Endothelial cell of umbilical vein (primary cell): ENCODE data around the gene DRICH1. TPM values are rescaled to one million over a fixed set of nuclear protein-coding genes. Genes with fewer than 3 reads are reported as not detected.
"Not testable (repeated sequence)": the region's sequence is repeated elsewhere in the genome, so short reads cannot be mapped to it uniquely, and the experiment has no call there.

Source experiments
- BruUV-seq: library from RNA; stranded (reverse); fragments of 400-500 nt; replicated peaks from 2 replicates; lab custom pipeline; 2021; lab: Mats Ljungman, UMichigan
- CTCF ChIA-PET: fragments of 300-600, 350-600 bp; sonication (Branson Sonifier 250); formaldehyde crosslinking; loops from one replicate; lab custom pipeline; 2021; ENCODE audit warnings: antibody characterized with exemption, inconsistent platforms; lab: Charles Lee
- POLR2A ChIA-PET: fragments of 300-600, 350-600 bp; sonication (Branson Sonifier 250); formaldehyde crosslinking; loops from one replicate; lab custom pipeline; 2021; ENCODE audit warnings: antibody characterized with exemption, inconsistent platforms; lab: Charles Lee
- DNase-seq: peaks from one replicate; pipeline ENCODE4 v3.0.0-alpha.2; 2011; ENCODE audit warnings: low read depth, low spot score
- FAIRE-seq: peaks from 2 replicates; lab custom pipeline; 2011; peaks lifted over from hg19 to GRCh38; lab: Jason Lieb, UNC
- H2AFZ ChIP-seq: 2 replicates; pipeline ENCODE4 v1.6.0; 2012; ENCODE audit warnings: low read depth, low read length, control low read depth, inconsistent platforms
- H3K27ac ChIP-seq: 2 replicates; pipeline ENCODE4 v1.5.1; 2011; ENCODE audit warnings: low read depth, mild to moderate bottlenecking, control low read depth, low read length, moderate library complexity; ENCODE audit not compliant: insufficient read depth
- H3K27me3 ChIP-seq, 2 experiments: 2 replicates each; pipeline versions ENCODE4 v1.6.0 to v1.6.1; 2011; ENCODE audit warnings: low read length in 2 of 2, mixed read lengths in 1 of 2; ENCODE audit not compliant: control insufficient read depth in 2 of 2, insufficient read depth in 2 of 2
- H3K36me3 ChIP-seq, 2 experiments: 2 replicates in 1 of 2; 3 replicates in 1 of 2; pipeline ENCODE4 v1.5.1; 2011; ENCODE audit warnings: low read length in 2 of 2, mild to moderate bottlenecking in 1 of 2, moderate library complexity in 1 of 2; ENCODE audit not compliant: control insufficient read depth in 2 of 2, insufficient read depth in 2 of 2; ENCODE audit errors: extremely low read depth in 1 of 2
- H3K4me1 ChIP-seq: 3 replicates; pipeline ENCODE4 v1.5.1; 2011; ENCODE audit warnings: mild to moderate bottlenecking, low read length; ENCODE audit not compliant: control insufficient read depth, insufficient read depth; ENCODE audit errors: extremely low read depth
- H3K4me2 ChIP-seq: 2 replicates; pipeline ENCODE4 v1.6.1; 2011; ENCODE audit warnings: low read length, control low read depth, mixed read lengths; ENCODE audit not compliant: insufficient read depth
- H3K4me3 ChIP-seq, 3 experiments: fragments of 200-600 bp in 1 of 3; sonication (generic), shearing (Covaris generic) in 1 of 3; replicated peaks in 1 of 3; 2 replicates each; pipeline ENCODE4 v1.5.1; 2011 to 2016; ENCODE audit warnings: control low read depth in 3 of 3, low read length in 3 of 3, mild to moderate bottlenecking in 2 of 3, inconsistent platforms in 1 of 3, low read depth in 1 of 3, moderate library complexity in 1 of 3; ENCODE audit not compliant: insufficient read depth in 1 of 3
- H3K79me2 ChIP-seq: 2 replicates; pipeline ENCODE4 v1.6.0; 2012; ENCODE audit warnings: low read length, inconsistent platforms; ENCODE audit not compliant: control insufficient read depth, insufficient read depth
- H3K9ac ChIP-seq: replicated peaks from 2 replicates; pipeline ENCODE3; 2011; ENCODE audit warnings: low read length, control low read depth; ENCODE audit not compliant: insufficient read depth; ENCODE audit errors: extremely low read depth
- H3K9me1 ChIP-seq: replicated peaks from 3 replicates; pipeline ENCODE4 v1.6.0; 2011; ENCODE audit warnings: mild to moderate bottlenecking, low read length; ENCODE audit not compliant: control insufficient read depth, insufficient read depth; ENCODE audit errors: extremely low read depth
- H3K9me3 ChIP-seq: replicated peaks from 2 replicates; pipeline ENCODE4 v1.5.1; 2012; ENCODE audit warnings: low read length, inconsistent platforms; ENCODE audit not compliant: control insufficient read depth, insufficient read depth
- H4K20me1 ChIP-seq: replicated peaks from 2 replicates; pipeline ENCODE3; 2011; ENCODE audit warnings: mild to moderate bottlenecking, low read length; ENCODE audit not compliant: control insufficient read depth, insufficient read depth; ENCODE audit errors: extremely low read depth
- dilution Hi-C: fragments of 300-500 bp; cut with MboI; formaldehyde crosslinking; loops from one replicate; pipeline ENCODE4 v1.15.0; 2019; ENCODE audit warnings: low sequenced_read_pairs; ENCODE audit not compliant: extremely low pct_ligation_motif_present
- intact Hi-C: fragments of 100-400 bp; cut with micrococcal nuclease; formaldehyde crosslinking; loops from one replicate; pipeline ENCODE4 v1.10.0; 2022
- polyA plus RNA-seq, 4 experiments: library from polyadenylated mRNA; depleted of rRNA in 3 of 4; stranded (reverse) in 3 of 4; unstranded in 1 of 4; fragments of >200 nt; gene quantifications; 2 replicates each; pipeline versions ENCODE4 v1.2.1 to v1.2.3, GENCODE V29; 2011 to 2012; ENCODE audit warnings: missing spikeins in 1 of 4
- total RNA-seq: library from RNA; stranded (reverse); gene quantifications from 2 replicates; pipeline ENCODE4 v1.2.3, GENCODE V29; 2021
- TF ChIP-seq, protein P1 (sequence below), 2 donors: IDR thresholded peaks; 1 replicate in 1 of 2; 2 replicates in 1 of 2; pipeline ENCODE4 v1.5.1; 2011; ENCODE audit warnings: low read length in 2 of 2, mild to moderate bottlenecking in 2 of 2, moderate library complexity in 2 of 2, control low read depth in 1 of 2, inconsistent platforms in 1 of 2, low read depth in 1 of 2; ENCODE audit not compliant: insufficient read depth in 1 of 2; ENCODE audit errors: extremely low read depth in 1 of 2

Gene DRICH1
- total and polyA plus RNA-seq, 2 donors (not counting 3 experiments of a cell fraction or from before 2014, with no cell fraction given) = 0.25 TPM; not detected in 1

DNA sequence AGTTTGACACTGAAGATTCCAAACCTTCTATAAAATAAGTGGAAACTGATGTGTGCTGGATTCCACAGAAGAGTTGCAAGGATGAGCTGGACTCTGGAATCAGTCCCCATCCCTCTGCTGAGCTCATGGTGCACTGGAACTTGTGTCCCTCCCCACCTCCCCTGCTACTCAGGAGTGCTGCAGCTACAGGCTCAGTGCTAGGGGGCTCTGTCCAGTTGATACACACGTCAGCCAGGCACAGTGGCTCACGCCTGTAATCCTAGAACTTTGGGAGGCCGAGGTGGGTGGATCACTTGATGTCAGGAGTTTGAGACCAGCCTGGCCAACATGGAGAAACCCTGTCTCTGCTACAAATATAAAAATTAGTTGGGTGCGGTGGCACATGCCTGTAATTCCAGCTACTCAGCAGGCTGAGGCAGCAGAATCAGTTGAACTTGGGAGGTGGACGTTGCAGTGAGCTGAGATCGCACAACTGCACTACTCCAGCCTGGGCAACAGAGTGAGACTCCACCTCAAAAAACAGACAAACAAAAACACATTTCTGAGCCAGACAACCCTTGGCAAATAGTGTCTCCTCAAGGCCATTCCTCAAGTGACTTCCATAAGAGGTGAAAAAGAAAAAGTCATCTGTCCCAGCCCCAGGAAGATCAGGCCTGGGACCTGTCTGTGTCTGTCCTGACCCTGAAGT, 3.9 kb downstream of the DRICH1 start:
- intact Hi-C loops = loop anchor here (5.0 kb wide), 1 partner anchor 219 kb away; no protein-coding TSS in a partner anchor
- FAIRE-seq, H3K4me1 ChIP-seq, H3K27me3 ChIP-seq, H3K79me2 ChIP-seq, dilution Hi-C loops, BruUV-seq, H3K4me2 ChIP-seq, H3K9me1 ChIP-seq, H3K9ac ChIP-seq, H4K20me1 ChIP-seq, H3K27ac ChIP-seq, H3K4me3 ChIP-seq, POLR2A ChIA-PET, H2AFZ ChIP-seq, H3K36me3 ChIP-seq, DNase-seq, H3K9me3 ChIP-seq: not testable (repeated sequence)
- CTCF ChIA-PET = interaction anchor here (1.2 to 1.6 kb wide), 4 partner anchors 24 to 221 kb away, joined by 3 to 10 read pairs (median 4); no protein-coding TSS in a partner anchor

DNA sequence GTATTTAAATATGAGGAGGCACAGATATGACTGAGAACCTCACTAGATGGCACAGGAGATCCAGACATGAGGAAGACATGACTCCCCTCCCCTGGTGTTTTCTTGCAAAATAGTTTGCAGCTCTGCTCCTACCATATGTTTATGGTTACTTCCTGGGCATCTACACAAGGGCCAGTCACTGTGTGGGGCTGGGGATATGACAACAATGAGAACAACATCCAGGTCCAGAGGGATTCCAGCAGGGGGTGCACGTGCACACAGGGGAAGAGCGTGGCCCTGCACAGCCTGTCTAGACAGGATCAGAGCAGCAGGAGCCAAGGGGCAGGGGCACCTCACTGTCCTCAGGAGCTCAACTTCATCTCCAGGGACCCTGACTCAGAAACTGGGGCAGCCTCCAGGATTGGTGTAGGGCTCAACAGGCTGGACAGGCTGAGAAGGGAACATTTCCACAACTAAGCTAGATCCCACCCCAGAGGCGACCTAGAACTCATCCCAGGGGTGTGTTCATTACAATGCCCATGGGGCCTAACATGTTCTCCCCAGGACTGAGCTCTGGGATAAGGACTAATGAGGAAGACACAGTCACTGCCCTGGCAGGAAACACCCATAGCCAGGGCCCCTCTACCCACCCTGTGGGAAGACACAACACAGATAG, 4.6 kb downstream of the DRICH1 start:
- H4K20me1 ChIP-seq, H3K4me2 ChIP-seq, FAIRE-seq, H3K27me3 ChIP-seq, H3K4me1 ChIP-seq, POLR2A ChIA-PET, dilution Hi-C loops, H3K36me3 ChIP-seq, H3K9ac ChIP-seq, H2AFZ ChIP-seq, H3K79me2 ChIP-seq, H3K9me1 ChIP-seq, H3K9me3 ChIP-seq, H3K4me3 ChIP-seq, H3K27ac ChIP-seq, BruUV-seq: not testable (repeated sequence)
- intact Hi-C loops = loop anchor here (5.0 kb wide), 1 partner anchor 220 kb away; no protein-coding TSS in a partner anchor
- TF ChIP-seq, protein P1, sequence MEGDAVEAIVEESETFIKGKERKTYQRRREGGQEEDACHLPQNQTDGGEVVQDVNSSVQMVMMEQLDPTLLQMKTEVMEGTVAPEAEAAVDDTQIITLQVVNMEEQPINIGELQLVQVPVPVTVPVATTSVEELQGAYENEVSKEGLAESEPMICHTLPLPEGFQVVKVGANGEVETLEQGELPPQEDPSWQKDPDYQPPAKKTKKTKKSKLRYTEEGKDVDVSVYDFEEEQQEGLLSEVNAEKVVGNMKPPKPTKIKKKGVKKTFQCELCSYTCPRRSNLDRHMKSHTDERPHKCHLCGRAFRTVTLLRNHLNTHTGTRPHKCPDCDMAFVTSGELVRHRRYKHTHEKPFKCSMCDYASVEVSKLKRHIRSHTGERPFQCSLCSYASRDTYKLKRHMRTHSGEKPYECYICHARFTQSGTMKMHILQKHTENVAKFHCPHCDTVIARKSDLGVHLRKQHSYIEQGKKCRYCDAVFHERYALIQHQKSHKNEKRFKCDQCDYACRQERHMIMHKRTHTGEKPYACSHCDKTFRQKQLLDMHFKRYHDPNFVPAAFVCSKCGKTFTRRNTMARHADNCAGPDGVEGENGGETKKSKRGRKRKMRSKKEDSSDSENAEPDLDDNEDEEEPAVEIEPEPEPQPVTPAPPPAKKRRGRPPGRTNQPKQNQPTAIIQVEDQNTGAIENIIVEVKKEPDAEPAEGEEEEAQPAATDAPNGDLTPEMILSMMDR (IDR thresholded peaks at IDR 0.05; ENCODE audit: extremely low read depth in 1 of 2, insufficient read depth in 1 of 2, low read depth in 1 of 2, low read length in 2 of 2) = peak; percentile 39 to 50
- CTCF ChIA-PET = interaction anchor here (1.2 to 1.6 kb wide), 4 partner anchors 23 to 222 kb away, joined by 3 to 10 read pairs (median 4); no protein-coding TSS in a partner anchor
- DNase-seq = peak; percentile 27
